Measurements from ENCODE around the gene RXRA.

DNA sequence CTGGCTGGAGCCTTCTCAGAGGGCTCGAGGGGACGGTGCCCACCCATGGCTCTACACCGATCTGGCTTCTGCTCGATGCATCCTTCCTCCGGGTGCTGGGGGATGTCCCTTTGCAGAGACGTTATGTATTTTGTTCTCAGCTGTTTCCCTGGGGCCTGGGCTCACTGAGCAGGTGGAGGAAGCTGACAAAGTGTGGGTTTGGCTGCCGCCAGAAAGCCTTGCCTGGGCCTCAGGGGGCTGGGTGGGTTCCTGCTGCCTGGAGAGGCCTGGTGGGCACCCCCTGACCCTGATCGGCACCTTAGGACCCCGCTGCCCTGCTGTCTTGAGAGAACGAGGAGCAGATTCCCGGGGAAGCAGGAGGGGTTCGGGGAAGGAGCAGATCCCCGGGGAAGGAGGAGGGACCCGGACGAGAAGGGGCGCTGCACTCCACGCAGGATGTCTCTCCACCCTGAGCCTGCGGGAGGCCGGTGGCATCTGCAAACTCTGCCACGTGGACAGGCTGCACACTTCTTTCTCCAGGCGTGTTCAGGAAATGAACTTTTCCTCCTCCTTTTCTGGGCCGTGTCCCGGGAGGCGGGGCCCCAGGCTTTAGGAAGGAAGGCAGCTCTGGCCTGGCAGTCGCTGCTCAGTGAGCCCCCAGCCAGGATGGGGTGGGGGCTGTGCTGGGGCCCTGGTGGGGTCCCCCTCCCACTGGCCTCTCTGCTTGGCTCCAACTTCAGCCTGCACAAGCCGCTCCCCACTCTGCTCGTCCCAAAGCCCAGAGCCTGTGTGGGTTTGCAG, 148.9 kb downstream of the RXRA start:
- TF ChIP-seq SUZ12 (IDR thresholded peaks at IDR 0.05) (no peak), BHLHE40 (IDR thresholded peaks at IDR 0.05; ENCODE audit: borderline replicate concordance) (no peak), TARDBP (IDR thresholded peaks at IDR 0.05) (no peak), HDGF (IDR thresholded peaks at IDR 0.05; ENCODE audit: borderline replicate concordance) (no peak), LEF1 (IDR thresholded peaks at IDR 0.05; ENCODE audit: borderline replicate concordance) (no peak), ZNF384 (IDR thresholded peaks at IDR 0.05) (no peak), CTBP1 (IDR thresholded peaks at IDR 0.05; ENCODE audit: borderline replicate concordance) (no peak), NFRKB (IDR thresholded peaks at IDR 0.05) (no peak), SP1 (IDR thresholded peaks at IDR 0.05) (no peak)
